PFSK-1 (cell line): ENCODE data around the gene STK32B.

ENCODE experiments used
- POLR2AphosphoS5 ChIP-seq: IDR thresholded peaks from 2 replicates; pipeline ENCODE4 v1.6.1; 2012; ENCODE audit warnings: low read depth, mild to moderate bottlenecking, control low read depth, low read length, moderate library complexity
- REST ChIP-seq, 2 experiments: IDR thresholded peaks; 2 replicates each; pipeline versions ENCODE4 v1.6.1 to v1.8.0; 2011 to 2012; ENCODE audit warnings: low read depth in 2 of 2, low read length in 2 of 2, control low read depth in 1 of 2, inconsistent platforms in 1 of 2, mild to moderate bottlenecking in 1 of 2, moderate library complexity in 1 of 2; ENCODE audit not compliant: insufficient read depth in 1 of 2
- SIN3A ChIP-seq: IDR thresholded peaks from 2 replicates; pipeline ENCODE4 v1.6.1; 2012; ENCODE audit warnings: mild to moderate bottlenecking, low read length, moderate library complexity, borderline replicate concordance; ENCODE audit not compliant: insufficient read depth

GRCh38 chr4:5276475-5277075 is 225.3 kb downstream of the STK32B start:
- TF ChIP-seq POLR2AphosphoS5, result no peak
- no peak for TF ChIP-seq REST (IDR thresholded peaks at IDR 0.05; ENCODE audit: insufficient read depth in 1 of 2, low read depth in 2 of 2, low read length in 2 of 2)
- no peak for TF ChIP-seq SIN3A
